ENCODE data around the gene PDXK.

Gene PDXK

DNA sequence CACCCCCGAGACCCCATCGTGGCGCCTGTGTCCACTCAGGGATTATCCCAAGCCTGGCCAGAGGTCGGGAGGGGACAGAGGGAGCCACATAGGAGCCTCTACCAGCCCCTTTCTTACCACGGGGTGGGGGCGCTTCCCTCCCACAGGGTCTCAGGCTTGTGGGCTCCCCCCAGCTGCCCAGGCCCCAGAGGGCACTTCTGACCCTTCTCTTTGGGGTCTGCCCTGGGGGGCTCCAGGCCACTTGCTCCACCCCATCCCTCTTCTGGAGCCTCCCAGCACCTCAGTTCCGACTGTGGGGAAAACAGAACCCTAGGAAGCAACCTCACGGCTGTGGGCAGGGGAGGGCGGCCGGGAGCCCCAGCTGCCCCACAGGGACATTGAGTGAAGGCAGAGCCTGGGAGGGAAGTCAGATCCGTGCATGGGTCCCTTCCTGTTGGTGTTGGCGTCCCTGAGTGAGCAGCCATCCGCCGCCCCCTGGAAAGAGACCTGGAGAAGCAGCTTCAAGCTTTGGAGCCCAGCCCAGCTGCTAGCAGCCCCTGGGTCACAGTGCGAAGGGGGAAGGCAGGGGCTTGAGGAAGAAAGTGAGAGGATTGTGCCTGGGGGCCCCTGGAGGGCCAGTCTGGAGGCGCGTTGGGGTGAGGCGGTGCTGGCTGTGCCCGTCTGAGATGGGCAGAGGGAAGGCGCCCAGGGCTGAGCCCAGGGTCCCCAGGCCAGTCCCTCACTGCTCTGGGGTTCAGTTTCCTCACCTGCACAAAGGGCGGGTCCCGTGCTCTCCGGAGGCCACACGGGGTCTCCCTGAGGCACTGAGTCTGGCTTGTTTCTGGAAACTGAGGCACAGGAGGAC lies 92.6 kb downstream of the PDXK start:
- H3K4me1 ChIP-seq (ENCODE audit: control insufficient read depth in 1 of 2, insufficient read depth in 1 of 2, low read depth in 1 of 2, low read length in 1 of 2) = peaks cover 13 to 23% of the 10 kb centered on the region in 2 experiments
- H3K27ac ChIP-seq = no peak overlapping the region
- no peaks in the 10 kb centered on the region for H3K9me3 ChIP-seq
- no peaks in the 10 kb centered on the region for H3K36me3 ChIP-seq
- peak overlapping the region in 1 of 2 experiments; percentile 49 for H3K4me3 ChIP-seq (ENCODE audit: low read depth in 1 of 2, low read length in 1 of 2)
- TF ChIP-seq, protein P1, sequence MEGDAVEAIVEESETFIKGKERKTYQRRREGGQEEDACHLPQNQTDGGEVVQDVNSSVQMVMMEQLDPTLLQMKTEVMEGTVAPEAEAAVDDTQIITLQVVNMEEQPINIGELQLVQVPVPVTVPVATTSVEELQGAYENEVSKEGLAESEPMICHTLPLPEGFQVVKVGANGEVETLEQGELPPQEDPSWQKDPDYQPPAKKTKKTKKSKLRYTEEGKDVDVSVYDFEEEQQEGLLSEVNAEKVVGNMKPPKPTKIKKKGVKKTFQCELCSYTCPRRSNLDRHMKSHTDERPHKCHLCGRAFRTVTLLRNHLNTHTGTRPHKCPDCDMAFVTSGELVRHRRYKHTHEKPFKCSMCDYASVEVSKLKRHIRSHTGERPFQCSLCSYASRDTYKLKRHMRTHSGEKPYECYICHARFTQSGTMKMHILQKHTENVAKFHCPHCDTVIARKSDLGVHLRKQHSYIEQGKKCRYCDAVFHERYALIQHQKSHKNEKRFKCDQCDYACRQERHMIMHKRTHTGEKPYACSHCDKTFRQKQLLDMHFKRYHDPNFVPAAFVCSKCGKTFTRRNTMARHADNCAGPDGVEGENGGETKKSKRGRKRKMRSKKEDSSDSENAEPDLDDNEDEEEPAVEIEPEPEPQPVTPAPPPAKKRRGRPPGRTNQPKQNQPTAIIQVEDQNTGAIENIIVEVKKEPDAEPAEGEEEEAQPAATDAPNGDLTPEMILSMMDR (IDR thresholded peaks at IDR 0.05) = no peak
- peaks cover 22% of the 10 kb centered on the region for H3K27me3 ChIP-seq
